Middle frontal gyrus (tissue), 1 donor: Measurements from ENCODE around the gene MFN1.

Experiments used
- DNase-seq: peaks from one replicate; pipeline ENCODE4 v3.0.0-alpha.2; 2015; ENCODE audit warnings: low spot score; ENCODE audit errors: extremely low spot score

MFN1 gene

GRCh38 chr3:179336345-179336929 is 11.1 kb upstream of the MFN1 start:
- no peak for DNase-seq

- no peak for DNase-seq
Measured at GRCh38 chr3:179348325-179349013, 960 bp downstream of the MFN1 start.

- no peak for DNase-seq
Measured at GRCh38 chr3:179355996-179356395, 8.5 kb downstream of the MFN1 start.

- DNase-seq, result no peak
Measured at GRCh38 chr3:179363332-179363731, 15.8 kb downstream of the MFN1 start.

DNA sequence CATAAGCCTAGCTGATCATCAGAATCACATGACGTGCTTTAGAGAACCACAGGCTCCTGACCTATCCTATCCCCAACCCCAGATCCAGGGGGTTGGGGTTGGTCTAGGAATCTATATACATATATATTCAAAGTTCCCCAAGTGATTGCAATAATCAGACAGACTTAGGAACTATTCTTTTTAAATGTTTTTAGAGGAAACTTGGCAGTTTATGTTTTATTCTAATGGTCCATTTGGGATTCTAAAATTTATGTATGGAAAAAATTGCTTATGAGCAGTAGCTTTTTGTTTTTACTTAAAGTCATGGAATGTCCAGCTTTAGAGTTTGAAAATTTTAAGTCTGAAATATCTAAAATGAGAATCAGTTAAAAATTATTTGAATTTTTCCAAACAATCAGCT is 22.1 kb downstream of the MFN1 start:
- no peak for DNase-seq

GRCh38 chr3:179373938-179374337 is 26.4 kb downstream of the MFN1 start:
- DNase-seq, result no peak

DNA sequence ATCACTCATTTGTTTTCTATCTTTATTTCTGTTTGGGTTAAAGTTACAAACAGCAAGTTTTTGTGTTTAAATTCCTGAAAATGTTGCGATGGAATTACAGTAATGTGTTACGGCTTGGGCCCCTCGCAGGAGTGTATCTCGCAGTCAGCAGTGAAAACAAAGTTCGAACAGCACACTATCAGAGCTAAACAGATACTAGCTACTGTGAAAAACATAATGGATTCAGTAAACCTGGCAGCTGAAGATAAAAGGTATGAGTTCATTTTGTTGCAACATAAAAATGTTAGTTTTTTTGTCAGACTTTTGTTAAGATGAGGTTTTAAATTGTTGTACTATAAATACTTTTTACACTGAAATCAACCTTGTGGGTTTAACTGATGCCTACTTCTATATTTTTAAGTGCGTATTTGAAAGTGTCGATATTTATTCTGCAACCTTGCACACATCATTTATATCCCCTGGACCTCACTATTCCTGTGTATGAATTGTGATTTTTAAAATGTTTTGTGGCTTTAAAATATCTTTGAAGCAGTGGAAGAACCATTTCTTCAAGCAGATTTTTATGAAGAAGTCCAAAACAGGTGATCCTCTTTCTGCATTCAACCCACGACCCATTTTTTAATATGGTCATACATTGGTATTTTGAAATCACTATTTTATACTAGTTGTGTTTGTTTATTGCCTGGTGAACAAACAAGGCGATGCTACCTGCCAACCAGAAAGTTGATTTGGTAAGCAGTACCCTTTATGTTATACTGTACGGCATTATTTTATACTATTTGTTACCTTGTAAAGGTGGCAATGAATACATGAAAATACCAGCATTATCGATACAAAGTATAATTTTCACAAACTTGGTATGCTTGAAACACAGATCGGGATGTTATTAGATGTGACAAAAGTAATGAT is 27.8 kb downstream of the MFN1 start:
- no peak for DNase-seq

DNA sequence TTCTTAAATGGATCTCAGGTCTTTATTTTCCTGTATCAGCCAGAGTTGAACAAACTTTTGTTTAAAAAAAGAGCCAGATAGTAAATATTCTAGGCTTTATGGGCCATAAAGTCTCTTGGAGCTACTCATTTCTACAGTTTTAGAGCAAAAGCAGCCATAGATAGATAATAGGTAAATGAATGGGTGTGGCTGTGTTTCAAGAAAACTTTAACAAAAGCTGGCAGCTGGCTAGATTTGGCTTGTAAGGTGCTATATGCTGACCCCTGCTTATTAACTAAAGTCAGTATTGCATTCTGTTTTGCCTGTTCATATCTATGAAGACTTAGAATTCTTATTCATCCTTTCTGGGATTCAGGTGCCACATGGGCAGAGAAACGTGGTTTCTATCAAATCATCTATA is 29.0 kb downstream of the MFN1 start:
- no peak for DNase-seq

DNA sequence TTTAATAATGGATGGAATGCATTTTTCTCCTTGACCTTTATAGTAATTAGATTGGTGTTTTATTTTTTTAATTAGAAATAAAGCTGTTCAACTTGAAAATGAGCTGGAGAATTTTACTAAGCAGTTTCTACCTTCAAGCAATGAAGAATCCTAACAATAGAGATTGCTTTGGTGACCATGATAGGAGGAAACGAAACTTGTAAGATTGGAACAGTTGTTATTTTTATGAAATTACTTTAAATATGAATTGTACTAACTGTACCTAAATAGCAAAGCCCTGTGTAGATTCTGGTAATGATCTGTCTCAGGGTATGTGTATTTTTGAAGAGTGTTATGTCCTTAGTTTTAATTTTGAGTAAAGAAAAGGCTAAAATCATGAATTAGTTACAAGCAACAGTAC is 44.4 kb downstream of the MFN1 start:
- DNase-seq, result no peak

DNA sequence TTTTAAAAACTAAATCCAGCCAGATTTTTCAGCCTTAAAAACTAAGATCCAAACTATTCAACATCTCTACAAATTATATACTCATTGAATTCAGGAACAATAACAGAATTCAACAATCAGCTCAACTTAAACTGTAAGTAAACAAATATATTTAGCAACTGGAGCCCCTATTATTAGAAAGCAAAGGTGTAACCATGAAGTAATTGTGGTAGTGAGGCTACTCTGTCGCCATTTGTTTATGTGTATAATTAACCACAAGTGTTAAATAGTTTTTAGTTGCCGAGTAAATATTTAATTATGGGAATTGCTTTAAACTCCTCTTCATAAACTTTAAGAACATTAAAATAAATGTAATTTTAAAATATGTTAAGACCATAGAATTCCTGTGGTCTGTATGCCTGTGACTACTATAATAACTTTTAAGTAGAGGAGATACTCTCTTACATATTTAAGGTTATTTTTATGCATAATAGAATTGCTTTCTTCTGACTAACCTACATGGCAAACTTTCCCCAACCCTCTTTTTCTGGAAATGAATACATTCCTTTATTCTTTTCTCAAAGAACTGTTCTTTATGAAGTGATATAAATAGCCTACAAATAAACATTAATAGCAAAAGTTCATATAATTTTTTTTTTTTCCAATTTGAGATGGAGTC is 51.2 kb downstream of the MFN1 start:
- no peak for DNase-seq

GRCh38 chr3:179401561-179401960 is 54.1 kb downstream of the MFN1 start:
- no peak for DNase-seq

DNA sequence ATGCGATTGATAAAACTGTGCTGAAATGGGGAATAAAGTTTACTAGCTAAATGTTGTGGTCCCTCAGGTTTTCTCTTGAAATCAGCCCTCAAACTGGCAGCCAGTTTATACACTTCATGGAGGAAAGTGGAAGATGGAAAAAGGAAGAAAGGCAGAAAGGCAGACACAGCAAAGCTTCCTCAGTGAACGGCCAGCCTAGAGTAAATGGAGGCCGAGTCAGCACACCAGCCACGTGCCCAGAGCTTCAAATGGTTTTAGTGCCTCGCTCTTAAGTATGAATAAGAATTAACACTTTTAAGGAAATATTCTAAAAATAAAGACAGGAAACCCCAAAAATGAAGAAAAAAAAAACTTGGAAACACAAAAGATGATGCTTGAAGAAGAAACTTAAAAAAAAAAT is 55.5 kb downstream of the MFN1 start:
- no peak for DNase-seq

GRCh38 chr3:179404307-179404706 is 56.8 kb downstream of the MFN1 start:
- DNase-seq, result no peak

DNA sequence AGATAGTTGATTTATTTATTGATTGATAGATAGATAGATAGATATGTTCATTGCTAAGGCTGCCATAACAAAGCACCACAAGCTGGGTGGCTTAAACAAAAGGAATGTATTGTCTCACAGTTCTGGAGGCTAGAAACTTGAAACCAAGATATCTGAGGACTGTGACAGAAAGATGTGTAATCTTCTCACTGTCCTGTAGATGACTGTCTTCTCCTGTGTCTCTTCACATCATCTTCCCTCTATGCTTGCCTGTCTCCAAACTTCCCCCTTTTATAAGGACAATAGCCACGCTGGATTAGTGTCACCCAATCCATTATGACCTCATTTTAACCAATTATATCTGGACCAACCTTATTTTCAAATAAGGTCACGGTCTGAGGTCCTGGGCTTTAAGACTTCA is 62.8 kb downstream of the MFN1 start:
- DNase-seq, result no peak

GRCh38 chr3:179410999-179411398 is 63.5 kb downstream of the MFN1 start:
- DNase-seq, result no peak

GRCh38 chr3:179414804-179415203 is 67.3 kb downstream of the MFN1 start:
- no peak for DNase-seq

- no peak for DNase-seq
Measured at GRCh38 chr3:179415377-179415776, 67.9 kb downstream of the MFN1 start.

DNA sequence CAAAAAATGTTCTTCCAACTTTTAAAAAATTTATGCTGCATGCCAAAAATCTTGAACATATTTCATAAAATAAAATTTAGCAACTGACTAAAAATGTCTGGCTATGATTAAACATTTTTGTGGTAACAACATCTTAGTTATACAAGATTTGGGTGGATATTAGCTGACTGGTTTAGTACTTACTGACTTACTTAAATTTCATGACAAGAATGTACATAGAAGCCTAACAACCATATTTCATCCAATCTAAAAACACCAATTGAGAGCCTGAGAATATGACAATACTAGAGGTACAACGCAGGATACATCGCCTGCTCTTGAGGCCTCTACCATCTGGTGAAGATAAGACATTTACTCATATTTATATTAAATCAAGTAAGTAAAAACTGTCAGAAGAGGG is 69.2 kb downstream of the MFN1 start:
- no peak for DNase-seq

- no peak for DNase-seq
Measured at GRCh38 chr3:179418610-179419009, 71.1 kb downstream of the MFN1 start.

DNA sequence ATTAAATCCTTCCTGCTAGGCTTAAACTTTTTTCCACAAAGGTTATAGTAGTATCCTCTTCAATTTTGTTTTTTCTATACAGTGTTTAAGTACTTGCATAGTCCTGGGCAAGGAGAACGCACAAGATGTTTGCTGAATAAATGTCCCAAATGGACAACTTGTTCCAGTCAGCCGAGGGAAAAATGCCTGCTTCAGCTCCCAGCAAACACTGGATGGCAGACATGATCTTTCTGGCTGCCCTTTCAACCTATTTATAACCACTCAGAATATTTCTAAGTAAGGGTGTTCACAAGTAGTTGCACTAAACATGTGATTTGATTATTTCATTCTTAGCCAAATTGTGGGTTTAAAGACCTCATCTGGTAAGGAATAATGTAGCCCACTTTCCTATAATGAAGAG is 74.0 kb downstream of the MFN1 start:
- no peak for DNase-seq

GRCh38 chr3:179425075-179425474 is 77.6 kb downstream of the MFN1 start:
- no peak for DNase-seq
